ENCODE data around the gene PLEKHG4B.

- no peak for TF ChIP-seq CTCF (optimal IDR thresholded peaks at IDR 0.05 in 1 of 3, IDR thresholded peaks at IDR 0.05 in 1 of 3, conservative IDR thresholded peaks at IDR 0.05 in 1 of 3; ENCODE audit: extremely low read depth in 1 of 3, insufficient read depth in 2 of 3, low read length in 3 of 3)
- no peak for TF ChIP-seq EZH2 (IDR thresholded peaks at IDR 0.05; ENCODE audit: low read length)
Observed at GRCh38 chr5:145585-146323, 53.8 kb downstream of the PLEKHG4B start.

All from keratinocyte (primary cell).